Cardiac septum (tissue), 1 donor: ENCODE measurements around the gene SERPINA5. TPM values are rescaled to one million over a fixed set of nuclear protein-coding genes. Genes with fewer than 3 reads are reported as not detected.
"Not testable (repeated sequence)": the region's sequence is repeated elsewhere in the genome, so short reads cannot be mapped to it uniquely, and the experiment has no call there.

Experiments used
- DNase-seq: peaks from one replicate; pipeline ENCODE4 v3.0.0-alpha.2; 2020; ENCODE audit warnings: low spot score
- intact Hi-C: fragments of 100-400 bp; cut with DNase I; formaldehyde crosslinking; loops from one replicate; pipeline ENCODE4 v1.14.0; 2022
- total RNA-seq: library from RNA; stranded (reverse); fragmentation: NEBNext Ultra II Directional; extraction: Animal tissue kit (Norgen Biotek cat#: 25700); gene quantifications from one replicate; pipeline ENCODE4 v1.2.1, GENCODE V29; 2021
- donor health status: DM: no; HTN: no; CAD: no.

The SERPINA5 gene
- total RNA-seq, 1 donor from 2014 or later, result 1.2 TPM

DNA sequence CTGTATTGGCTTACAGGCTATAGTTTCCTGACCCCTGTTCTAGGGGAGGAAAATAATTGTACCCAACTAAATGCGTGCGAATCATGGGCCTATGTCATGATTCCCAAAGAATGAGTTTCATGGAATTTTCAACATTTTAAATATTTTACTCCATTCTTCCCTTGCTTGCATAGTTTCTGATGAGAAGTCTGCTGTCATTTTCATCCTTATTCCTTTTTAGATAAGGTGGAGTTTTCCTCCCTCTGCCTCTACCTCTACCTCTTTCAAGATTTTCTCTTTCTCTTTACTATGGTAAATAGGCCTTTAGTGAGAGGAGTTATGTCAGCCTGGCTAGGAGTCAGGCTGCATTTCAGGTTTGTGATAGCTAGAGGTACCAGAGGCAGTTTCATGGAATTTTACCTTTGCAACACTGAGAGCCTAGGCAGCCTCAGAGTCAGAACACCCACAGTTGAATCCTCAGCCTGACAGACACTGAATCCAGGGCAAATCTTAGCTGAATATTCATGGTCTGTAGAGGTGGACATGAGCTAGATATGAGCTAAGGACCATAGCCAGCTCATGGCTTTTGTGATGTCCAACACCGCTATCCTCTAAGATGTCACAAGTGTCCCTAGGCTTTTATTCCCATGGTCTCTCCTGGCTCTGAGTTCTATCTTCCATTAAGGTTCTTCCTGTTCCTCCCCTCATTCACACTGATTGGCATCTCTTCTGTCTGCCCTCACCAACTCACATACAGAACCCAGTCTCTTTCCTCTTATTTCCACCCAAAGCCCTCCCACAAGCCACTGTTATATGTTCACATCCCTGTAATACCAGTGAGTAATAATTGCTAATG is 37.0 kb downstream of the SERPINA5 start:
- intact Hi-C loops, result no loop called here

GRCh38 chr14:94619297-94619696 is 38.1 kb downstream of the SERPINA5 start:
- intact Hi-C loops, result no loop called here
- no peak for DNase-seq

More for the DNA sequence above, 37.0 kb downstream of the SERPINA5 start:
- DNase-seq, result no peak

DNA sequence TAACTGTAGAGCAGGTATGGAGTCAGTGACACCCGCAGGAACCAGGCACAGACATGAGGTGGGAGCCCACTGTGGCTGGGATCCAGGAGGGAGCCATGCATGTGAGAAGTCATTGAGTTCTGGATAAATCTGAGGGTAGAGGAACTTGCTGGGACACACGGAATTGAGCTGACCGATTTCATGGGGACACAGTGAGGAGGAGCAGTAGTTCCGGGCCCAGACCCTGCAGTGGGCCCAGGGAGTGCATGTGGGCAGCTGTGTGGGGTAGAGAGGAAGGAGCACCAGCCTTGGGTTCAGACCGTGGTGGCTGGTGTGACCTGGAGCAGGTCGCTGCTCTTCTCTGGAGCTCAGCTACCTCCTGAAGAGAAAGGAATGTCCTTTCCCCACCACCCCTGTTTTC is 39.4 kb downstream of the SERPINA5 start:
- no peak for DNase-seq

DNA sequence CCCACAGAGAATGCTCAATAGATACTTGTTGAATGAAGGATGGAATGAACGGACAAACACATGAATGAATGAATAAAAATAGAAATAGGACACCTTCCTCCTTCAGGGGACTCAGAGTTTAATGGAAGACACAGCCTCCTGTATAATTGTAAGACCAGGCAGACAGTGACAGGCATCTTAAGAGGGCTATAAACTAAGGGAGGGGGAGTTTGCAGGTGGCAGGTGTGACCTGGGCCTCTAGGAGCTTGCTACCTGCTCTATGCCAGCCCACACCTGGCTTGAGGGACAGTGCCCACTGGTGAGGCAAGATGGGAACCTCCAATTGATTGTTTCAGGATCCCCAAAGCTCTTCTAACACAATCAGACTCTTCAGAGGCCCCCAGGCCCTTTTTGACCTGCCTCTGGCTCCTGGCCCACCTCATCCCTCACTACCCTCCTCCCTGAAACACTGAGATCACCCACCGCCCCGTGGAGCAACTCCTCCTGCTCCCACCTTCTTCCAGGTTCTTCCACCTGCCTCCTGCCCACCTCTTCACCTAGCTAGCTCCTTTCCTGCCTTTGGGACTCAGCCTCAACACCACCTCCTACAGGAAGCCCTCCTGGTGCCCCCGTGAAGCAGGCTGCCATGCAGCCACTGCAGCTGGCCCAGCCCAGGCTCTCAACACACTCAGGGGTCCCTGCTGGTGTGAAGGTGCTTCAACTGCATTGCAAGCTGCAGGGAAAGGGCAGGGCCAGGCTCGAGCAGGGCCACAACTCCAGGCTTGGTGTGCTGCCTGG is 40.3 kb downstream of the SERPINA5 start:
- intact Hi-C loops, result no loop called here
- DNase-seq, result no peak

More for the DNA sequence above, 39.4 kb downstream of the SERPINA5 start:
- intact Hi-C loops, result no loop called here

DNA sequence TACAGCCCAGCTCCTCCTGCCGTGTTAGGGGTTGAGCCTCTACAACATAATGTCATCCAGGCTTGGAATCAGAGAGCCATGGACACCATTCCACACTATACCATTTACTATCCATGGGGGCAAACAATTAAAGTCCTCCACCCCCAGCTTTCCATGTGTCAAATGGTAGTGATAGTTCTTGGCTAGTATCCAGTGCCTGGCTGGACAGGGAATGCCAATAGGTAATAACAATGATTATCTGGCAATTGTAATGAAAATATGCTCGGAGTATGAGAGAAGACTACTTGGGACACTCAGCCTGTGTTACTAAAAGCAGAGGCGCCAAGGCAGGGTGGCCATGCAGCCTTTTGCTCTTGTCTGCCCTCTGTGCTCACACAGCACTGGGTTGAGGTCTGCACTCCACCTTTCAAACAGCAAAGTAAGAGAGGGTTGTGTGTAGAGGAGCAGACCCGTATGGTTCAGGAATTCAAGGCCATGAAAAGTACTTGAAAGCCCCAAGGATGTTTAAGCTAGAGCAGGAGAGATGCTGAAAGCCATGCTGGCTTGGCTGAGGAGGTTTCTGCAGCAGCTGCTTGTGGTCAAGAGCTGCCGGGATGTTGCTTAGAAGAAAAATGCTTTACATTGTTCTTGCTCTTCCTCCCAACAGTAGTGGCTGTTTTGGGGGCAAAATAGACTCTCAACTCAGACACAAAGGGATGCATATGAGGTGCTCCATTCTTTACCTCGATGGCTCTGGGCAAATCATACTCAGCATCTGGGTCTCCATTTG is 41.6 kb downstream of the SERPINA5 start:
- intact Hi-C loops, result no loop called here
- DNase-seq, result no peak

DNA sequence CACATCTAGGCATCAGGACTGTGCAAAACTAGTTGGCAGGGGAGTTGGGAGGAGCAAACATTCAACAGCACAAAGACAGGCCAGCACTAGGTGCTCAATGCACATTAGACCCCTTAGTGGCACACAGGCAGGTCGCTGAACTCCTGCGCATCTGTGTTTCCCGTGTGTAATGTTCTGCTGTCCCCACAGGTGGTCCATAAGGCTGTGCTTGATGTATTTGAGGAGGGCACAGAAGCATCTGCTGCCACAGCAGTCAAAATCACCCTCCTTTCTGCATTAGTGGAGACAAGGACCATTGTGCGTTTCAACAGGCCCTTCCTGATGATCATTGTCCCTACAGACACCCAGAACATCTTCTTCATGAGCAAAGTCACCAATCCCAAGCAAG is 42.2 kb downstream of the SERPINA5 start:
- DNase-seq, result no peak
- intact Hi-C loops, result no loop called here

- DNase-seq, result no peak
- intact Hi-C loops, result no loop called here
Observed at GRCh38 chr14:94623856-94624499, 42.8 kb downstream of the SERPINA5 start.

GRCh38 chr14:94624537-94625352 is 43.5 kb downstream of the SERPINA5 start:
- intact Hi-C loops, result no loop called here
- DNase-seq, result no peak

- intact Hi-C loops, result no loop called here
- no peak for DNase-seq
Observed at GRCh38 chr14:94625353-94625635, 44.1 kb downstream of the SERPINA5 start.

- no peak for DNase-seq
- intact Hi-C loops, result no loop called here
Observed at GRCh38 chr14:94628578-94628977, 47.4 kb downstream of the SERPINA5 start.

DNA sequence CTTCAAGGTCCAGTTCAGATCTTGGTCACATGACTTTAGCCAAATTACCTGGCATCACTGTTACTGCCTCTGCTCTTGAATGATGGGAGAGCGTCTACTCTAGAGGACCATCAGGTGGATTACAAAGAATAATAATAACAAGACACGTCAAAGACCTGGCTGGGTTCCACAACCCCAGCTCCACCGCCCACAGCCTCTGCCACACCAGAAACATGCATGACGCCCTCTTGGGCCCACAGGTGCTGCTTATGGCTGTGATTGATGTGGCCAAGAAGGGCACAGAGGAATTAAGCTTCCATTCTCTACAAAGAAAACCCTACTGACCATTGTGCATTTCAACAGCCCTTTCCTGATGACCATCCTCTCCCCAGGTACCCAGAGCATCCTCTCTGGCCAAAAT is 49.2 kb downstream of the SERPINA5 start:
- DNase-seq, result no peak
- intact Hi-C loops, result no loop called here

DNA sequence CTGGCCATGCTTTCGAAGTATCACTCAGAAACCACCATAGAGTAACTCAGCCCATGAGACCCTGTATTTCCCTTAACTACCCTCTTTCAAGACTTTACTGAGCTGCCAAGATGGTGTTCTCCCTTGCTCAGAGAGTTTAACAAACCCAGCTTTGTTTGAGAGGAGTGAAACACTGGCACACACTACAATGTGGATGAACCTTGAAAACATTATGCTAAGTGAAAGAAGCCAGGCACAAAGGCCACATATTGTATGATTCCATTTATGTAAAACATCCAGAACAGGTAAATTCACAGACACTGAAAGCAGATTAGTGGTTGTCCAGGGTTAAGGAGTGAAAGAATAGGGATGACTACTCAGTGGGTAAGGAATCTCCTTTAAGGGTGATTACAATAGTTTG is 49.8 kb downstream of the SERPINA5 start:
- intact Hi-C loops, result no loop called here
- DNase-seq, result no peak

GRCh38 chr14:94631536-94632304 is 50.5 kb downstream of the SERPINA5 start:
- intact Hi-C loops, result no loop called here
- DNase-seq, result no peak

- intact Hi-C loops, result no loop called here
- DNase-seq, result no peak
Observed at GRCh38 chr14:94632305-94632590, 51.0 kb downstream of the SERPINA5 start.

GRCh38 chr14:94633121-94633520 is 51.9 kb downstream of the SERPINA5 start:
- no peak for DNase-seq
- intact Hi-C loops, result no loop called here

- intact Hi-C loops, result no loop called here
- DNase-seq, result no peak
Observed at GRCh38 chr14:94635154-94635553, 53.9 kb downstream of the SERPINA5 start.

- no peak for DNase-seq
- intact Hi-C loops, result no loop called here
Observed at GRCh38 chr14:94636744-94637412, 55.7 kb downstream of the SERPINA5 start.

GRCh38 chr14:94637814-94638213 is 56.6 kb downstream of the SERPINA5 start:
- DNase-seq, intact Hi-C loops: not testable (repeated sequence)
